A549 (cell line): Measurements from ENCODE around the gene ABCC9.

Experiments
- CHD2 ChIP-seq: fragments of 150-350 bp; IDR thresholded peaks from 2 replicates; pipeline ENCODE4 v1.6.1; 2014; ENCODE audit warnings: low read length; ENCODE audit not compliant: partially characterized antibody
- CTCF ChIP-seq: fragments of >200 bp; sonication (Bioruptor Twin); formaldehyde crosslinking; IDR thresholded peaks from 3 replicates; pipeline ENCODE4 v1.5.1; 2016
- ESRRA ChIP-seq: fragments of 150-350 bp; IDR thresholded peaks from 2 replicates; pipeline ENCODE4 v1.6.1; 2014; ENCODE audit warnings: mild to moderate bottlenecking, low read length, borderline replicate concordance
- HOXA7 ChIP-seq: fragments of 250-450 bp; sonication (Bioruptor Pico); IDR thresholded peaks from 2 replicates; pipeline ENCODE4 v1.5.0; 2020; ENCODE audit warnings: mild to moderate bottlenecking, moderate library complexity
- JUN ChIP-seq, 2 experiments: fragments of >200 bp; sonication (Bioruptor Twin); formaldehyde crosslinking; IDR thresholded peaks; 2 replicates in 1 of 2; 3 replicates in 1 of 2; pipeline ENCODE4 v1.6.1; 2016 to 2017
- MAZ ChIP-seq: fragments of 150-350 bp; IDR thresholded peaks from 2 replicates; pipeline ENCODE4 v1.6.1; 2014; ENCODE audit warnings: antibody characterized with exemption, low read depth, low read length, borderline replicate concordance
- PHF8 ChIP-seq: fragments of 200-600 bp; sonication (generic); IDR thresholded peaks from 2 replicates; pipeline ENCODE4 v1.6.1; 2016; ENCODE audit warnings: low read depth, mild to moderate bottlenecking, antibody characterized with exemption, moderate library complexity, borderline replicate concordance
- POLR2A ChIP-seq: IDR thresholded peaks from 2 replicates; pipeline ENCODE4 v1.6.1; 2012; ENCODE audit warnings: mild to moderate bottlenecking, low read length
- RFX5 ChIP-seq: fragments of 450-650 bp; IDR thresholded peaks from 2 replicates; pipeline ENCODE4 v1.7.1; 2014; ENCODE audit warnings: antibody characterized with exemption, mild to moderate bottlenecking, moderate library complexity
- RNF2 ChIP-seq: fragments of 200-600 bp; sonication (generic); IDR thresholded peaks from 2 replicates; pipeline ENCODE4 v1.6.1; 2016; ENCODE audit warnings: low read depth, mild to moderate bottlenecking, antibody characterized with exemption, moderate library complexity, borderline replicate concordance
- TP53 ChIP-seq: fragments of 250-450 bp; sonication (Bioruptor Pico); IDR thresholded peaks from 2 replicates; pipeline ENCODE4 v1.5.0; 2021; ENCODE audit warnings: mild to moderate bottlenecking, moderate library complexity
- ZFP36 ChIP-seq: fragments of 450-650 bp; IDR thresholded peaks from 2 replicates; pipeline ENCODE4 v1.6.1; 2014; ENCODE audit warnings: borderline replicate concordance; ENCODE audit not compliant: partially characterized antibody
- TF ChIP-seq, protein P1 (sequence below): IDR thresholded peaks from 2 replicates; pipeline ENCODE4 v1.6.1; 2012

DNA sequence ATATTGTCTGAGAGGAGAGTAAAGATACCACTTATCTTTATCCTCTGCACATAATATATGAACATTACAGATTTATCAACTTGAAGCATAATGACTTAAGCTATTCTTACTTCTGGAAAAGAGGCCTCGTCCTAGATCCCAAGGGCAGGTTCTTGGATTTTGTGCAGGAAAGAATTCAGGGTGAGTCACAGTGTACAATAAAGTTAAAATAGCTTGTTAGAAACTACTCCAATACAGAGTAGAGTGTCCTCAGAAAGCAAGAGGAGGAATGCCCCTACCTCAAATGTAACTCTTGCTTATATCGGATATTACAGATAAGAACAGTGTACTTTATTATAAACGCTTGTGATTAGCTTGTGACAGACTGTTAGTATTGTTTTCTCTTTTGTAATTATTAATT is 41.9 kb upstream of the ABCC9 start:
- no peak for TF ChIP-seq ZFP36
- TF ChIP-seq HOXA7 (CRISPR knock-in tag), result no peak
- no peak for TF ChIP-seq CHD2
- TF ChIP-seq ESRRA, result no peak
- no peak for TF ChIP-seq RNF2
- no peak for TF ChIP-seq PHF8
- TF ChIP-seq JUN (IDR thresholded peaks at IDR 0.05), result no peak
- no peak for TF ChIP-seq POLR2A
- no peak for TF ChIP-seq CTCF
- TF ChIP-seq, protein P1, sequence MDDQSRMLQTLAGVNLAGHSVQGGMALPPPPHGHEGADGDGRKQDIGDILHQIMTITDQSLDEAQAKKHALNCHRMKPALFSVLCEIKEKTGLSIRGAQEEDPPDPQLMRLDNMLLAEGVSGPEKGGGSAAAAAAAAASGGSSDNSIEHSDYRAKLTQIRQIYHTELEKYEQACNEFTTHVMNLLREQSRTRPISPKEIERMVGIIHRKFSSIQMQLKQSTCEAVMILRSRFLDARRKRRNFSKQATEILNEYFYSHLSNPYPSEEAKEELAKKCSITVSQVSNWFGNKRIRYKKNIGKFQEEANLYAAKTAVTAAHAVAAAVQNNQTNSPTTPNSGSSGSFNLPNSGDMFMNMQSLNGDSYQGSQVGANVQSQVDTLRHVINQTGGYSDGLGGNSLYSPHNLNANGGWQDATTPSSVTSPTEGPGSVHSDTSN, result no peak
- TF ChIP-seq MAZ, result no peak
- no peak for TF ChIP-seq TP53 (CRISPR knock-in tag)
- TF ChIP-seq RFX5, result no peak
